HCT116 (cell line): ENCODE results near the gene HPRT1. TPM values are rescaled to one million over a fixed set of nuclear protein-coding genes. Genes with fewer than 3 reads are reported as not detected.

Experiments
- ATAC-seq: fragments of 200-7000 bp; cut with Tn5 transposase; 2 replicates; pipeline ENCODE4 v1.9.1; 2020; ENCODE audit warnings: mild to moderate bottlenecking, moderate library complexity
- BruUV-seq: library from RNA; stranded (reverse); fragments of 400-500 nt; replicated peaks from 2 replicates; lab custom pipeline; 2021; lab: Mats Ljungman, UMichigan
- CTCF ChIA-PET: fragments of 300-600 bp; sonication (Branson Sonifier 250); formaldehyde crosslinking; loops from one replicate; lab custom pipeline; 2021; ENCODE audit warnings: antibody characterized with exemption; lab: Charles Lee
- POLR2A ChIA-PET: fragments of 300-600, 350-600 bp; sonication (Branson Sonifier 250); formaldehyde crosslinking; loops from one replicate; lab custom pipeline; 2021; ENCODE audit warnings: antibody characterized with exemption; lab: Charles Lee
- RAD21 ChIA-PET, 2 experiments: fragments of 300-600 bp; sonication (Branson Sonifier 250); formaldehyde crosslinking; loops; one replicate each; lab custom pipeline; 2023; ENCODE audit warnings: low total read pairs in 2 of 2; ENCODE audit not compliant: uncharacterized antibody in 2 of 2, unreplicated experiment in 2 of 2, low non-redundant PET in 1 of 2; lab: Charles Lee
- DNase-seq: peaks from one replicate; pipeline ENCODE4 v3.0.0-alpha.2; 2010; ENCODE audit warnings: low read depth, low spot score
- H2AFZ ChIP-seq: fragments of 200-600 bp; shearing (Covaris generic), sonication (generic); 2 replicates; pipeline ENCODE4 v1.6.1; 2017; ENCODE audit warnings: low read depth, mixed run types, mixed read lengths, antibody characterized with exemption, low read length; ENCODE audit not compliant: poor library complexity, severe bottlenecking
- H3K27ac ChIP-seq: 2 replicates; pipeline ENCODE4 v1.5.1; 2012; ENCODE audit warnings: low read depth, low read length
- H3K27me3 ChIP-seq: fragments of 200-600 bp; sonication (generic); 2 replicates; pipeline ENCODE4 v1.6.1; 2016; ENCODE audit warnings: mixed run types, low read length, mixed read lengths; ENCODE audit not compliant: insufficient read depth
- H3K36me3 ChIP-seq, 2 experiments: fragments of 200-500 bp in 1 of 2; fragments of 200-600 bp in 1 of 2; sonication (Bioruptor generic) in 1 of 2; sonication (generic) in 1 of 2; 2 replicates each; pipeline versions ENCODE4 v1.5.1 to v1.6.1; 2014 to 2016; ENCODE audit warnings: low read length in 2 of 2, inconsistent platforms in 1 of 2, mixed read lengths in 1 of 2, mixed run types in 1 of 2; ENCODE audit not compliant: insufficient read depth in 2 of 2, control insufficient read depth in 1 of 2
- H3K4me1 ChIP-seq, 2 experiments: fragments of 200-600 bp in 1 of 2; sonication (generic) in 1 of 2; 2 replicates each; pipeline versions ENCODE4 v1.5.1 to v1.6.1; 2012 to 2017; ENCODE audit warnings: low read length in 2 of 2, inconsistent platforms in 1 of 2, mild to moderate bottlenecking in 1 of 2, mixed read lengths in 1 of 2, mixed run types in 1 of 2, moderate library complexity in 1 of 2; ENCODE audit not compliant: insufficient read depth in 2 of 2, control insufficient read depth in 1 of 2
- H3K4me2 ChIP-seq: fragments of 200-600 bp; sonication (generic); 2 replicates; pipeline ENCODE4 v1.6.1; 2017; ENCODE audit warnings: mixed run types, low read length, mixed read lengths
- H3K4me3 ChIP-seq, 2 experiments: fragments of 200-600 bp in 1 of 2; sonication (generic) in 1 of 2; replicated peaks in 1 of 2; 2 replicates each; pipeline ENCODE4 v1.5.1; 2011 to 2016; ENCODE audit warnings: low read length in 2 of 2, control low read depth in 1 of 2, low read depth in 1 of 2, mild to moderate bottlenecking in 1 of 2, mixed read lengths in 1 of 2, mixed run types in 1 of 2
- H3K79me2 ChIP-seq: fragments of 200-600 bp; sonication (generic); 2 replicates; pipeline ENCODE4 v1.6.1; 2017; ENCODE audit warnings: mild to moderate bottlenecking, mixed run types, low read length, moderate library complexity, mixed read lengths; ENCODE audit not compliant: insufficient read depth
- H3K9ac ChIP-seq: fragments of 200-600 bp; sonication (generic); 2 replicates; pipeline ENCODE4 v1.6.1; 2016; ENCODE audit warnings: low read length, mixed read lengths
- H3K9me2 ChIP-seq: fragments of 200-600 bp; sonication (generic), shearing (Covaris generic); 2 replicates; pipeline ENCODE4 v1.6.1; 2017; ENCODE audit warnings: mixed run types, mild to moderate bottlenecking, moderate library complexity; ENCODE audit not compliant: insufficient read depth
- H3K9me3 ChIP-seq, 2 experiments: fragments of 200-500 bp in 1 of 2; fragments of 200-600 bp in 1 of 2; sonication (Bioruptor generic) in 1 of 2; sonication (generic) in 1 of 2; 2 replicates each; pipeline ENCODE4 v1.6.1; 2014 to 2017; ENCODE audit warnings: low read length in 2 of 2, mixed read lengths in 2 of 2, inconsistent platforms in 1 of 2, low read depth in 1 of 2, mild to moderate bottlenecking in 1 of 2, mixed run types in 1 of 2, moderate library complexity in 1 of 2; ENCODE audit not compliant: control insufficient read depth in 1 of 2, insufficient read depth in 1 of 2
- H4K20me1 ChIP-seq: fragments of 200-600 bp; sonication (generic), shearing (Covaris generic); 2 replicates; pipeline ENCODE4 v1.6.1; 2017; ENCODE audit warnings: mixed run types, mild to moderate bottlenecking, moderate library complexity; ENCODE audit not compliant: insufficient read depth
- ATF3 ChIP-seq: IDR thresholded peaks from 2 replicates; pipeline ENCODE4 v1.6.1; 2012
- CBX3 ChIP-seq: IDR thresholded peaks from 2 replicates; pipeline ENCODE4 v1.6.1; 2012; ENCODE audit warnings: low read depth
- EGR1 ChIP-seq: IDR thresholded peaks from 2 replicates; pipeline ENCODE4 v1.6.1; 2012; ENCODE audit warnings: low read depth
- EZH2 ChIP-seq: fragments of 200-600 bp; sonication (generic); IDR thresholded peaks from 2 replicates; pipeline ENCODE4 v1.6.1; 2017; ENCODE audit warnings: antibody characterized with exemption, mixed run types
- EZH2phosphoT487 ChIP-seq: fragments of 200-600 bp; IDR thresholded peaks from 2 replicates; pipeline ENCODE4 v1.6.1; 2018; ENCODE audit warnings: antibody characterized with exemption, borderline replicate concordance
- FOSL1 ChIP-seq: IDR thresholded peaks from 2 replicates; pipeline ENCODE4 v1.6.1; 2012; ENCODE audit warnings: low read depth
- JUND ChIP-seq: IDR thresholded peaks from 2 replicates; pipeline ENCODE4 v1.6.1; 2012
- POLR2AphosphoS5 ChIP-seq: IDR thresholded peaks from 2 replicates; pipeline ENCODE4 v1.6.1; 2011; ENCODE audit warnings: mild to moderate bottlenecking, low read depth, low read length, moderate library complexity
- RAD21 ChIP-seq: IDR thresholded peaks from 2 replicates; pipeline ENCODE4 v1.6.1; 2012; ENCODE audit warnings: low read depth, mild to moderate bottlenecking
- REST ChIP-seq: IDR thresholded peaks from 2 replicates; pipeline ENCODE4 v1.6.1; 2012; ENCODE audit warnings: low read depth
- SIN3A ChIP-seq: IDR thresholded peaks from 2 replicates; pipeline ENCODE4 v1.6.1; 2012; ENCODE audit warnings: low read depth
- SP1 ChIP-seq: IDR thresholded peaks from 2 replicates; pipeline ENCODE4 v1.6.1; 2012; ENCODE audit warnings: low read depth
- TCF7L2 ChIP-seq: IDR thresholded peaks from 2 replicates; pipeline ENCODE4 v1.7.0; 2011; ENCODE audit warnings: borderline replicate concordance, inconsistent platforms; ENCODE audit not compliant: insufficient read depth, insufficient read length; ENCODE audit errors: extremely low read depth
- YY1 ChIP-seq: IDR thresholded peaks from 2 replicates; pipeline ENCODE4 v1.6.1; 2011; ENCODE audit warnings: low read length, low read depth, moderate library complexity, mild to moderate bottlenecking; ENCODE audit not compliant: insufficient replicate concordance; ENCODE audit errors: extremely low read depth
- ZFX ChIP-seq: fragments of 450-650 bp; IDR thresholded peaks from 2 replicates; pipeline ENCODE4 v1.6.1; 2017
- intact Hi-C: fragments of 100-400 bp; cut with micrococcal nuclease; formaldehyde crosslinking; loops from 2 replicates; pipeline ENCODE4 v1.10.0; 2022
- total RNA-seq: library from RNA; stranded (reverse); gene quantifications from one replicate; pipeline ENCODE4 v1.2.1, GENCODE V29; 2021; ENCODE audit not compliant: unreplicated experiment
- TF ChIP-seq, protein P1 (sequence below), 3 experiments: fragments of 200-600 bp in 1 of 3; sonication (generic) in 1 of 3; IDR thresholded peaks in 2 of 3; conservative IDR thresholded peaks in 1 of 3; 2 replicates each; pipeline ENCODE4 v1.5.1; 2012 to 2017; ENCODE audit warnings: low read depth in 2 of 3, low read length in 2 of 3, antibody characterized with exemption in 1 of 3, borderline replicate concordance in 1 of 3, control low read depth in 1 of 3, mild to moderate bottlenecking in 1 of 3, mixed read lengths in 1 of 3, mixed run types in 1 of 3, moderate library complexity in 1 of 3; ENCODE audit not compliant: insufficient read depth in 1 of 3
- TF ChIP-seq, protein P2 (sequence below): IDR thresholded peaks from 2 replicates; pipeline ENCODE4 v1.6.1; 2012

The HPRT1 gene
- total RNA-seq, 1 experiment from 2014 or later = 57.8 TPM

DNA sequence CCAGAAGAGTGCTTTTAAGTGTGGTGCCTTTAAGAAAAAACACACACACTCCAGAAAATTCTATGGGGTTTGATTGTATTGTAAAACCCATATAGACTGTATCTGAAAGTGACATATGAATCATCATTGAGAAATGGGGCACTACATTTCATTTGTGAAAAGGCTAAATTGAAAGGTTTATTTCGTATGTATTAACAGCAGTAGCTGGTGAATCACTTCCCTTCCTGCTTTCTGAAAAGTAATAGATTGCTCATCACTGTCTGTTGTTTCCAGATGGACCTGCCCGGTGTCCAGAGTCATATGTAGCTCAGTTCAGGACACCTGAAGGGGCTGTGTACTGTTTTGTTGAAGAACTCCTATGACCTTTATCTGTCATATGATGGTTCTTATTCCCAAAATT is 28.1 kb upstream of the HPRT1 start:
- ChIA-PET POLR2A (no interaction called here), RAD21 (no interaction called here), CTCF (no interaction called here)
- no peaks in the 10 kb centered on the region for H3K79me2 ChIP-seq
- no peaks in the 10 kb centered on the region for H3K9me2 ChIP-seq
- no peaks in the 10 kb centered on the region for H4K20me1 ChIP-seq
- no peak overlapping the region for H3K9ac ChIP-seq
- no peaks in the 10 kb centered on the region for H3K9me3 ChIP-seq
- ATAC-seq (peak; percentile 20; the same call in 1 of the 2 replicates), DNase-seq (no peak)
- peaks cover 0 to 7% of the 10 kb centered on the region in 2 experiments; a peak in 1 of 4 replicates for H3K36me3 ChIP-seq
- 0 out of 2 replicates have a peak overlapping the region, but pooled peaks have one; percentile 12 for H3K4me2 ChIP-seq
- H3K27ac ChIP-seq = no peak overlapping the region
- intact Hi-C loops = no loop called here
- peak; percentile 36; the same call in 1 of the 2 replicates for TF ChIP-seq FOSL1
- TF ChIP-seq JUND = peak; percentile 56
- no peak for TF ChIP-seq RAD21
- TF ChIP-seq, protein P1, sequence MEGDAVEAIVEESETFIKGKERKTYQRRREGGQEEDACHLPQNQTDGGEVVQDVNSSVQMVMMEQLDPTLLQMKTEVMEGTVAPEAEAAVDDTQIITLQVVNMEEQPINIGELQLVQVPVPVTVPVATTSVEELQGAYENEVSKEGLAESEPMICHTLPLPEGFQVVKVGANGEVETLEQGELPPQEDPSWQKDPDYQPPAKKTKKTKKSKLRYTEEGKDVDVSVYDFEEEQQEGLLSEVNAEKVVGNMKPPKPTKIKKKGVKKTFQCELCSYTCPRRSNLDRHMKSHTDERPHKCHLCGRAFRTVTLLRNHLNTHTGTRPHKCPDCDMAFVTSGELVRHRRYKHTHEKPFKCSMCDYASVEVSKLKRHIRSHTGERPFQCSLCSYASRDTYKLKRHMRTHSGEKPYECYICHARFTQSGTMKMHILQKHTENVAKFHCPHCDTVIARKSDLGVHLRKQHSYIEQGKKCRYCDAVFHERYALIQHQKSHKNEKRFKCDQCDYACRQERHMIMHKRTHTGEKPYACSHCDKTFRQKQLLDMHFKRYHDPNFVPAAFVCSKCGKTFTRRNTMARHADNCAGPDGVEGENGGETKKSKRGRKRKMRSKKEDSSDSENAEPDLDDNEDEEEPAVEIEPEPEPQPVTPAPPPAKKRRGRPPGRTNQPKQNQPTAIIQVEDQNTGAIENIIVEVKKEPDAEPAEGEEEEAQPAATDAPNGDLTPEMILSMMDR (IDR thresholded peaks at IDR 0.05 in 2 of 3, conservative IDR thresholded peaks at IDR 0.05 in 1 of 3; ENCODE audit: borderline replicate concordance in 1 of 3, insufficient read depth in 1 of 3, low read depth in 2 of 3, low read length in 2 of 3) = no peak
- TF ChIP-seq ATF3 = no peak
- TF ChIP-seq YY1 = no peak
- no peak for TF ChIP-seq SIN3A
- peak; percentile 34; the same call in 1 of the 2 replicates for TF ChIP-seq SP1
- BruUV-seq = no TSS peak
- H3K27me3 ChIP-seq = no peaks in the 10 kb centered on the region
- no peak overlapping the region for H3K4me3 ChIP-seq
- H3K4me1 ChIP-seq = peaks cover 0 to 13% of the 10 kb centered on the region in 2 experiments; a peak in 1 of 4 replicates
- no peak overlapping the region for H2AFZ ChIP-seq

DNA sequence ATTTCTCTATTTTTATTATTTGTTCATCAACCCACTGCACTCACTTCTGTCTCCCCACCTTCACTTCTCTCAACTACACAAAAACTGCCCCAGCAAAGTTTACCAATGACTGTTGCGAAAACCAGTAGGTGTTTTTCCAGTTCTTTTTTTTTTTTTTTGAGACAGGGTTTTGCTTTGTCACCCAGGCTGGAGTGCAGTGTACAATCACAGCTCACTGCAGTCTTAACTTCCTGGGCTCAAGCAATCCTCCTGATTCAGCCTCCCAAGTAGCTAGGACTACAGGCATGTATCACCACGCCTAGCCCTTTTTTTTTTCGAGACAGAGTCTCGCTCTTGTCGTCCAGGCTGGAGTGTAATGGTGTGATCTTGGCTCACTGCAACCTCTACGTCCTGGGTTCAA is 24.1 kb upstream of the HPRT1 start:
- no peak for DNase-seq
- RAD21 ChIA-PET = no interaction called here
- TF ChIP-seq REST = no peak
- no peak for TF ChIP-seq EGR1
- no peak for TF ChIP-seq EZH2phosphoT487
- no peak for TF ChIP-seq POLR2AphosphoS5
- TF ChIP-seq, protein P2, sequence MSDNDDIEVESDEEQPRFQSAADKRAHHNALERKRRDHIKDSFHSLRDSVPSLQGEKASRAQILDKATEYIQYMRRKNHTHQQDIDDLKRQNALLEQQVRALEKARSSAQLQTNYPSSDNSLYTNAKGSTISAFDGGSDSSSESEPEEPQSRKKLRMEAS = no peak
- TF ChIP-seq CBX3 = no peak
- no peak for TF ChIP-seq SP1
- TF ChIP-seq EZH2 = no peak
- no peak for TF ChIP-seq ZFX
- TF ChIP-seq TCF7L2 = no peak

More for the DNA sequence above, 24.1 kb upstream of the HPRT1 start:
- BruUV-seq = no TSS peak
- Histone ChIP-seq H3K4me2 (no peak overlapping the region), H3K4me3 (no peak overlapping the region), H3K9me3 (no peaks in the 10 kb centered on the region), H3K27ac (no peak overlapping the region), H2AFZ (no peak overlapping the region), H3K36me3 (peaks cover 0 to 4% of the 10 kb centered on the region in 2 experiments; a peak in 1 of 4 replicates), H3K9me2 (no peaks in the 10 kb centered on the region), H3K4me1 (peaks cover 0 to 13% of the 10 kb centered on the region in 2 experiments; a peak in 1 of 4 replicates), H3K9ac (no peak overlapping the region), H4K20me1 (no peaks in the 10 kb centered on the region), H3K79me2 (no peaks in the 10 kb centered on the region), H3K27me3 (no peaks in the 10 kb centered on the region)
- ChIA-PET CTCF (no interaction called here), POLR2A (no interaction called here)
- intact Hi-C loops = no loop called here
- ATAC-seq = no peak
